HepG2 (cell line): Measurements from ENCODE around the gene EPS8L1. TPM values are rescaled to one million over a fixed set of nuclear protein-coding genes. Genes with fewer than 3 reads are reported as not detected.

Experiments
- ATF7-NPFF ChIP-seq: sonication (generic); formaldehyde crosslinking; IDR thresholded peaks from 2 replicates; pipeline ENCODE4 v1.8.1; 2023; ENCODE audit warnings: mild to moderate bottlenecking, low read depth, missing genetic modification reagents, moderate library complexity
- DNMT1 ChIP-seq: sonication (generic); formaldehyde crosslinking; IDR thresholded peaks from 2 replicates; pipeline ENCODE4 v1.5.1; 2020; ENCODE audit warnings: mild to moderate bottlenecking, missing genetic modification reagents
- DNMT3B ChIP-seq: conservative IDR thresholded peaks from 2 replicates; pipeline ENCODE4 v1.6.1; 2016; ENCODE audit warnings: missing biosample characterization, control low read depth
- ELF1 ChIP-seq: sonication (generic); formaldehyde crosslinking; IDR thresholded peaks from 2 replicates; pipeline ENCODE4 v1.4.0; 2020; ENCODE audit warnings: missing genetic modification reagents
- EZH2 ChIP-seq: conservative IDR thresholded peaks from 2 replicates; pipeline ENCODE4 v1.6.1; 2012; ENCODE audit warnings: mild to moderate bottlenecking, low read depth, low read length, moderate library complexity
- GPN1 ChIP-seq: sonication (generic); formaldehyde crosslinking; IDR thresholded peaks from 2 replicates; pipeline ENCODE4 v1.5.1; 2020; ENCODE audit warnings: missing genetic modification reagents, borderline replicate concordance
- HDAC6 ChIP-seq: fragments of 200-600 bp; sonication (generic); IDR thresholded peaks from 2 replicates; pipeline ENCODE4 v1.7.0; 2017; ENCODE audit warnings: mild to moderate bottlenecking, antibody characterized with exemption, low read length, low read depth
- KDM3A ChIP-seq: IDR thresholded peaks from 2 replicates; pipeline ENCODE4 v1.6.1; 2018; ENCODE audit warnings: low read depth, missing compliant biosample characterization
- KDM6A ChIP-seq: IDR thresholded peaks from 2 replicates; pipeline ENCODE4 v1.6.1; 2016; ENCODE audit warnings: low read depth
- MAFF ChIP-seq: IDR thresholded peaks from 2 replicates; pipeline ENCODE4 v1.6.1; 2011; ENCODE audit warnings: low read depth, low read length, improper control_type of control experiment
- MXD3 ChIP-seq: IDR thresholded peaks from 2 replicates; pipeline ENCODE4 v1.6.1; 2016; ENCODE audit warnings: mild to moderate bottlenecking, missing biosample characterization, missing genetic modification reagents
- MXI1 ChIP-seq: IDR thresholded peaks from 3 replicates; pipeline ENCODE4 v1.6.1; 2012; ENCODE audit warnings: low read depth, low read length, inconsistent platforms, borderline replicate concordance
- RAD51 ChIP-seq: fragments of 450-650 bp; IDR thresholded peaks from 2 replicates; pipeline ENCODE4 v1.6.1; 2016; ENCODE audit warnings: borderline replicate concordance
- REXO4 ChIP-seq: sonication (generic); formaldehyde crosslinking; IDR thresholded peaks from 2 replicates; pipeline ENCODE4 v1.8.0; 2022; ENCODE audit warnings: missing genetic modification reagents, mild to moderate bottlenecking, borderline replicate concordance
- RNF219 ChIP-seq: sonication (generic); formaldehyde crosslinking; IDR thresholded peaks from 2 replicates; pipeline ENCODE4 v1.5.0; 2020; ENCODE audit warnings: mild to moderate bottlenecking, missing genetic modification reagents
- SATB2 ChIP-seq: sonication (generic); formaldehyde crosslinking; IDR thresholded peaks from 2 replicates; pipeline ENCODE4 v1.5.0; 2020; ENCODE audit warnings: missing genetic modification reagents
- SCMH1 ChIP-seq: sonication (generic); formaldehyde crosslinking; IDR thresholded peaks from 2 replicates; pipeline ENCODE4 v1.9.0; 2021; ENCODE audit warnings: missing genetic modification reagents, mild to moderate bottlenecking, borderline replicate concordance
- SIN3B ChIP-seq: fragments of 150-350 bp; IDR thresholded peaks from 2 replicates; pipeline ENCODE4 v1.6.1; 2014; ENCODE audit warnings: low read length
- THAP11 ChIP-seq: IDR thresholded peaks from 2 replicates; pipeline ENCODE4 v1.6.1; 2016; ENCODE audit warnings: missing biosample characterization, missing genetic modification reagents
- XRCC5 ChIP-seq: fragments of 200-400 bp; formaldehyde crosslinking; optimal IDR thresholded peaks from 2 replicates; pipeline ENCODE3; 2017; ENCODE audit warnings: mild to moderate bottlenecking, low read length
- ZBTB8A ChIP-seq: sonication (generic); formaldehyde crosslinking; IDR thresholded peaks from 2 replicates; pipeline ENCODE4 v1.4.0; 2020; ENCODE audit warnings: mild to moderate bottlenecking, low read depth, missing genetic modification reagents, borderline replicate concordance
- ZC3H4 ChIP-seq: sonication (generic); formaldehyde crosslinking; IDR thresholded peaks from 2 replicates; pipeline ENCODE4 v1.4.0; 2020; ENCODE audit warnings: missing genetic modification reagents, borderline replicate concordance
- ZFAT ChIP-seq: sonication (generic); formaldehyde crosslinking; conservative IDR thresholded peaks from 2 replicates; pipeline ENCODE4 v1.8.1; 2023; ENCODE audit warnings: missing genetic modification reagents, inconsistent platforms
- ZNF101 ChIP-seq: sonication (generic); formaldehyde crosslinking; IDR thresholded peaks from 2 replicates; pipeline ENCODE4 v1.4.0; 2020; ENCODE audit warnings: mild to moderate bottlenecking, low read depth, missing genetic modification reagents, borderline replicate concordance
- ZNF20 ChIP-seq: sonication (generic); formaldehyde crosslinking; IDR thresholded peaks from 2 replicates; pipeline ENCODE4 v1.4.0; 2020; ENCODE audit warnings: mild to moderate bottlenecking, moderate library complexity, missing genetic modification reagents
- ZNF235 ChIP-seq: sonication (generic); formaldehyde crosslinking; IDR thresholded peaks from 2 replicates; pipeline ENCODE4 v1.8.1; 2023; ENCODE audit warnings: mild to moderate bottlenecking, missing genetic modification reagents, borderline replicate concordance
- ZNF3 ChIP-seq: IDR thresholded peaks from 2 replicates; pipeline ENCODE4 v1.7.0; 2017; ENCODE audit warnings: inconsistent platforms
- ZNF496 ChIP-seq: sonication (generic); formaldehyde crosslinking; IDR thresholded peaks from 2 replicates; pipeline ENCODE4 v1.8.1; 2023; ENCODE audit warnings: mild to moderate bottlenecking, moderate library complexity, missing genetic modification reagents; ENCODE audit not compliant: insufficient replicate concordance
- ZNF547 ChIP-seq: sonication (generic); formaldehyde crosslinking; IDR thresholded peaks from 2 replicates; pipeline ENCODE4 v1.5.1; 2020; ENCODE audit warnings: mild to moderate bottlenecking, missing genetic modification reagents
- ZNF557 ChIP-seq: sonication (generic); formaldehyde crosslinking; IDR thresholded peaks from 2 replicates; pipeline ENCODE4 v1.4.0; 2020; ENCODE audit warnings: missing genetic modification reagents
- ZNF672 ChIP-seq: sonication (generic); formaldehyde crosslinking; IDR thresholded peaks from 2 replicates; pipeline ENCODE4 v1.8.1; 2022; ENCODE audit warnings: missing genetic modification reagents
- ZNF777 ChIP-seq: sonication (generic); formaldehyde crosslinking; IDR thresholded peaks from 2 replicates; pipeline ENCODE4 v1.4.0; 2020; ENCODE audit warnings: missing genetic modification reagents
- ZNF878 ChIP-seq: sonication (generic); formaldehyde crosslinking; IDR thresholded peaks from 2 replicates; pipeline ENCODE4 v1.8.1; 2023; ENCODE audit warnings: mild to moderate bottlenecking, missing genetic modification reagents, moderate library complexity
- polyA plus RNA-seq, 8 experiments: library from polyadenylated mRNA; depleted of rRNA in 3 of 8; stranded (reverse) in 7 of 8; unstranded in 1 of 8; fragments of >200 nt; fragmentation: Illumina TruSeq in 4 of 8; extraction: Trizol in 4 of 8; gene quantifications; 2 replicates each; pipeline versions ENCODE4 v1.2.1 to v1.2.3, GENCODE V29; 2011 to 2016; ENCODE audit warnings: low read depth in 4 of 8, missing spikeins in 1 of 8, mixed read lengths in 1 of 8; ENCODE audit not compliant: insufficient read depth in 1 of 8
- total RNA-seq, 5 experiments: library from RNA; depleted of rRNA; stranded (reverse); fragments of >200 nt; fragmentation: Illumina TruSeq; extraction: Trizol; gene quantifications; 2 replicates each; pipeline ENCODE4 v1.2.3, GENCODE V29; 2016; ENCODE audit warnings: low read depth in 1 of 5

EPS8L1 gene
- total and polyA plus RNA-seq, 2 of the 13 experiments (the other 11 are each of a cell fraction or from before 2014, with no cell fraction given), result 3.0 to 6.3 TPM

DNA sequence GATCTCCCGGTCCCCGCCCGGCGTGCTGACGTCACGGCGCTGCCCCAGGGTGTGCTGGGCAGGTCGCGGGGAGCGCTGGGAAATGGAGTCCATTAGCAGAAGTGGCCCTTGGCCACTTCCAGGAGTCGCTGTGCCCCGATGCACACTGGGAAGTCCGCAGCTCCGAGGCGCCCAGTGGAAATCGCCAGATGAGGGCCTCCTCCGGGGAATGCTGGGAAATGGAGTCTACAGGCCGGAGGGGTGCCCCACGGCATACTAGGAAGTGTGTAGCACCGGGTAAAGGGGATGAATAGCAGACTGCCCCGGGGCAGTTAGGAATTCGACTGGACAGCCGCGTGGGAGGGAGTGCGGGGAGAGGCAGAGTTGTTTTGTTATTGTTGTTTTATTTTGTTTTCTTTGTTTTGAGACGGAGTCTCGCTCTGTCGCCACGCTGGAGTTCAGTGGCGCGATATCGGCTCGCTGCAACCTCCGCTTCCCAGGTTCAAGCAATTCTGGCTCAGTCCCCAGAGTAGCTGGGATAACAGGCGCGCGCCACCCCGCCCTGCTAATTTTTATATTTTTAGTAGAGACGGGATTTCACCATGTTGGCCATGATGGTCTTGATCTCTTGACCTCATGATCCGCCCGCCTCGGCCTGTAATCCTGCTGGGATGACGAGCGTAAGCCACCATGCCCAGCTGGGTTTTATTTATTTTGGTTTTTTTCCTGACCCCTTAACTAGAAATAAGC is 42.2 kb downstream of the EPS8L1 start (continued):
- TF ChIP-seq ATF7-NPFF (peak; percentile 49; the same call in 1 of the 2 replicates), MXI1 (peak; percentile 76; the same call in 1 of the 3 replicates), ELF1 (CRISPR knock-in tag) (peak; percentile 96), MXD3 (CRISPR knock-in tag) (no peak), SATB2 (CRISPR knock-in tag) (no peak), ZNF101 (CRISPR knock-in tag) (no peak), RNF219 (CRISPR knock-in tag) (no peak), ZNF235 (CRISPR knock-in tag) (no peak), DNMT3B (no peak), SIN3B (no peak), REXO4 (no peak), ZNF557 (no peak), ZNF672 (CRISPR knock-in tag) (no peak), ZFAT (CRISPR knock-in tag) (no peak), GPN1 (CRISPR knock-in tag) (no peak), ZNF878 (CRISPR knock-in tag) (no peak), ZNF3 (CRISPR knock-in tag) (no peak), RAD51 (no peak), DNMT1 (no peak), ZNF20 (no peak), ZBTB8A (CRISPR knock-in tag) (no peak), HDAC6 (no peak), KDM3A (CRISPR knock-in tag) (no peak), EZH2 (no peak), SCMH1 (CRISPR knock-in tag) (no peak), THAP11 (CRISPR knock-in tag) (peak; percentile 97), ZC3H4 (CRISPR knock-in tag) (no peak), XRCC5 (peak; percentile 47), KDM6A (CRISPR knock-in tag) (no peak), ZNF547 (CRISPR knock-in tag) (no peak), ZNF777 (no peak; the same call in 1 of the 2 replicates), ZNF496 (CRISPR knock-in tag) (no peak), MAFF (no peak)
